T-helper 22 cell (primary cell): ENCODE measurements around the gene DHODH.
"Not testable (repeated sequence)": the region's sequence is repeated elsewhere in the genome, so short reads cannot be mapped to it uniquely, and the experiment has no call there.

ENCODE experiments used
- DNase-seq: peaks from one replicate; pipeline ENCODE4 v3.0.0-alpha.2; 2020; ENCODE audit warnings: low read depth

Gene DHODH

DNA sequence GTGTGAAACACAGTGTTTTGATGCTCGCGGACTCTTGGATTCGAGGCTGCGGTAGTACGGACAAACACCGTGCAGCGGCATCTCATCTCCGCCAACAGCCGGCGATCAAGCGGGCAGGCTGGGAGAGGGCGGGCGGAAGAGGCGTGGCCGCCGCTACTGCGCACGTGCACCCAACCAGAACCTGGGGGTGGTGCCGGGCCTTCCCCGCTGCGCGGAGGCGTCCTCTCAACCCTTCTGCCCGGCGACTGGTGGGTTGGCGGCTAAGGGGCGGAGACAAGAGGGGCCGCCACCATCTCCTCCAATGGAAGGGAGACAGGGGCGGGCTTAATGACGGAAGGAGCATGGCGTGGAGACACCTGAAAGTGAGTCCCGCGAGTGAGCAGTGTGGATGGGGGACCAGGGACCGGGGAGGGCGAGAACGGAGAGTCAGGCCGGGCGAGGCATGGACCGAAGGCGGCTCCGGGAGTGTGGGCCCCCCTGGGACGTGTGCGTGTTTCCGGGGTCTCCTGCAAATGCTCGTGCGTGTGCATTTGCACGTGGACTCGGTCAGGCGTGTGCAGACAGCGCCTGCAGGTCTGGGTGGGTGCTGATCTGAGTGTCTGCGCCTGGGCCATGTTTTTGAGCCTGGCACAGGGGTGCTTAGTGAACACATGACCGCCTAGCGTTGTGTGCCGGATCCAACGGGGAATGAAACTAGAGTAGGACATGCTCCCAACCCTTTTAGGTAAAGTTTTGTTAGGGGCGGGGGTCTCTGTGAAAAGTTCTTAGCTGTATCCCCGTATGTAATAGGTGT is at the start of gene DHODH:
DHODH (plus strand) TSS at position 321 of the 793 bp plus-strand sequence; CDS start at position 342, 21 bp downstream.
- DNase-seq, result peak; percentile 95

DNA sequence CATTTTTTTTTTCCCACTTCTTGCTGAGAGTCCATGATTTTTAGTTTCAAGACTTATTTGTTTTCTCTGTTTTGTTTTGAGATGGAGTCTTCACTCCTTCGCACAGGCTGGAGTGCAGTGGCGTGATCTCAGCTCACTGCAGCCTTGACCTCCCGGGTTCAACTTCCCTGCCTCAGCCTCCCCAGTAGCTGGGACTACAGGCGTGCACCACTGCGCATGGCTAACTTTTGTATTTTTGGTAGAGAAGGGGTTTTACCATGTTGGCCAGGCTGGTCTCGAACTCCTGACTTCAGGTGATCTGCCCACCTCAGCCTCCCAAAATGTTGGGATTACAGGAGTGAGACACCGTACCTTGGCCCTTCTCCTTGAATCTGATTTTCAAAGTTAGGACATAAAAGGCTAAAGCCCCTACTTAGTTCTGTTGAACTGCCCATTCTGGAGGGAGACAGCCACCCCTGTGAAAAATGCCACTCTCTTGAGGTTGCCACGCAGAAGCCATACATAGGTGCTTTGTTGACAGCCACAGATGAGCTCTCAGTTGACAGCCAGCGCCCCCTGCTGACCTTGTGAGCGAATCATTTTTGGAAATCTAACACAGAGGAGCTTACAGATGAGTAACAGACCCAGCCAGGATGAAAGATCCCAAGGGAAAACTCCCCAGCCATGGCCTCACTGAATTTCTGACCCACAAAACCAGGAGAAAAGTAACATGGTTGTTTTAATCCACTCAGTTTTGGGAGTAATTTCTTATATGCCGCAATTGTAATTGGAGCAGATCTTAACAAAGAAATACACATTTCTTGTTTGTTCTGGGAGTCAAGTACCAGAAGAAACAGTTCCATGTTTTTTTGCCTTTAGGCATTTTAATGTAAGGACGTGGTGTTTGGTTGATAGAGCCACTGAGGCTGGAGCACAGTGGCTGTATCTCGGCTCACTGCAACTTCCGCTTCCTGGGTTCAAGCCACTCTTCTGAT is 47.2 kb upstream of the DHODH start:
- peak; percentile 34 for DNase-seq

DNA sequence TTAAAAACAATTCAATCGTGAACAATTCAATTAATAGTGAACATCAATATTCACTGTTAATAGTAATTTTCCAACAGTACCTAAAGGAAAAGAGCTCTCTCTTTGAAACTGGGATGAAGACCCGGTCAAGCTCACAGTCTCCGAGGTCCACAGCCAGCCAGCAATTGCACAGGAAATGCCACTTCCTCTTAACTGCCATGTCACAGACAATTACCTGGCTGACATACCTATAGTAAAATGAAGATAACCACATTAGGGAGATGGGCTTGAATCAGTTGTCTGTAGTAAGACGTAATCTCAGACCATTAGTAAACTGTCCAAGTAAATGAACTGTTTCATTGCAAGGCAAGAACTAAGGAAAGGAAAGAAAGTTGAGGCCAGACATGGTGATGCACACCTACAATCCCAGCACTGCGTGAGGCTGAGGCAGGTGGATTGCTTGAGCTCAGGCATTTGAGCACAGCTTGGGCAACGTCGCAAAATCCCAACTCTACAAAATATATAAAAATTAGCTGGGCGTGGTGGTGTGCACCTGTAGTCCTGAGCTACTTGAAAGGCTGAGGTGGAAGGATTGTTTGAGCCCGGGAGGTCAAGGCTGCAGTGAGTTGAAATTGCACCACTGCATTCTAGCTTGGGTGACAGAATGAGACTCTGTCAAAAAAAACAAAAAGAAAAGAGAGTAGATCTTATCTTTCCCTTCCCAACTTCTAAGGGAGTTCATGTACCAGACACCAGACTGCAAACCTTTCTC is 45.2 kb upstream of the DHODH start:
- no peak for DNase-seq

DNA sequence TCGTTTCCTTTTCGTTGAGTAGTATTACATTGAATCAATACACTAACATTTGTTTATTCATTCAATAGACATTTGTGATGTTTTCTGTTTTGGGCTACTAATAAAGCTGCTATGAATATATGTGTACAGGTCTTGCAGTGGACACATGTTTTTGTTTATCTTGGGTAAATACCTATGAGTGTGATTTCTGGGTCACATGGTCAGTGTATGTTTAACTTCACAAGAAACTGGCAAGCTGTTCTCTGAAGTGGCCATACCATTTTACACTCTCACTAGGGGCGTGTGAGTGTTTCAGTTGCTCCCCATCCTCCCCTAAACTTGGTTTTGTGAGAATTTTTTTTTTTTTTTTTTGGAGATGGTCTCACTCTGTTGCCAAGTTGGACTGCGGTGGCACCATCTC is 43.3 kb upstream of the DHODH start:
- DNase-seq, result no peak

DNA sequence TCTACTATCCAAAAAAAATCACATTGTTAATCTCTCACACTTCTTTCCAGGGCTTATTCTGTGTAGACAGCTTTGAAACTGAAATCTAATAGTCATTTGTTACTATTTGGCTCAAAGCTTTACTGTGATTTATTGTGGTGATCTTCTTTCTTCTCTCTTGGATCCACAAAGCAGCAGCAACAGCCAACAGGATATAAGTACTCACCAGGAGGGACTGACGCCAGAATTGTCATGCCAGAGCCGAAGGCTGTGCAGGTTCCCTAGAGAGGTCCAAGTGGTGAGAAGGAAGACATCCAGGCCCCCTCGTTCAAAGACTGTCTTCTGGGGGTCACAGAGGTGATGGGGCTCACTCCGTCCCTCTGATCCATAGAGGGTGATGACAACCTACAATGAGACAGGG is 41.6 kb upstream of the DHODH start:
- no peak for DNase-seq

DNA sequence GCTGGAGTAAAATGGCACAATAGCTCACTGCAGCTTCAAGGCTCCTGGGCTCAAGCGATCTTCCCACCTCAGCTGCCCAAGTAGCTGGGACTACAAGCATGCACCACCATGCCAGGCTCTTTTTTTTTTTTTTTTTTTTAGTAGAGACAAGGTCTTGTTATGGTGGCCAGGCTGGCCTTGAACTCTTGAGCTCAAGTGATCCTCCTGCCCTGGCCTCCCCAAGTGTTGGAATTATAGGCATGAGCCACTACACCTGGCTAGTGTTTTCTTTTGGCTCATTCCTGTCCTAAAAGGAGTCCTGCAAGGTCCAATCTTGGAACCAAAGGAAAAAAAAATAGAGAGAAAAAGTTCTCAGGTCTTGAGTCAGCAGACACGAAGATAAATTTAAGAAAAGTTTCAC is 39.2 kb upstream of the DHODH start:
- no peak for DNase-seq

DNA sequence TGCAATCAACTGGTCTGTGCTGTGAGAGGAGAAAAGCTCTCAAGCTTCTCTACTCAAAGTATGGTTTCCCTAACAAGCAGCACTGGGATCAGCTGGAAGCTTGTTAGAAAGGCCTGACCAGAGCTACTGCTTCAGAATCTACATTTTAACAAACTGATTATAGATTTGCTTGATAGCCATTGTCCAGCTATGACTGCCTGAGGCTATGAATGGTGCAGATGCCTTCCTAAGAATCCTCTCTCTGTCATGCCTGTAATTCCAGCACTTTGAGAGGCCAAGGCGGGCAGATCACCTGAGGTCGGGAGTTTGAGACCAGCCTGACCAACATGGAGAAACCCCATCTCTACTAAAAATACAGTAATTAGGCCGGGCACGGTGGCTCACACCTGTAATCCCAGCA is 37.0 kb upstream of the DHODH start:
- no peak for DNase-seq

DNA sequence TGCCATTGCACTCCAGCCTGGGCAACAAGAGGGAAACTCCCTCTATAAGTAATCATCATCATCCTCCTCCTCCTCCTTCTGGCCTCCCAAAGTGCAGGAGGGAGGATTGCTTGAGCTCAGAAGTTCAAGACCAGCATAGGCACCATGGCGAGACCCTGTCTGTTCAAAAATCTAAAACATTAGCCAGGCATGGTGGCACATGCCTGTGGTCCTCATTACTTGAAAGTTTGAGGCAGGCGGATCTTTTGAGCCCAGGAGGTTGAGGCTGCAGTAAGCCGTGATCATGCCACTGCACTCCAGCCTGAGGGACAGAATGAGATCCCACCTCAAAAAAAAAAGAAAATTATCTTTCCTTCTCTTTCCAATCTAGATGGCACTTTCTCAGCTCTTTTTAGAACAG is 36.2 kb upstream of the DHODH start:
- no peak for DNase-seq

DNA sequence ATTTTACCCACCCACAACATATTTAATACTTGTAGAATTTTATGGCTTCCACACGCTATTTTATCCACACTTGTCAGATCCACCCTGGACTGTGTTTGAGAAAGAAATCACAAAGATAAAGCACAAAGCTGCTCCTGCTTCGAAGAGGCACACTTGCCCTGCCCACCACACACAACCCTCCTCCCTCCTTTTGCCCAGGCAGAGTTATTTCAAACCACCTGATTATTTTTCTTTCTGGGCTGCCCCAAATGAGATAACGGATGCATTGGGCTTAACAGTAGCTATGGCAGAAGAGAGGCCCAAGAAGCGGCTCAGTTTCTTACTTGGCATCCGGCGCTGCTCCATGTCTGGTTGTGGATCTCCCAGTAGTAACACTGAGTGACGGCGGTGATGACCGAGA is 35.5 kb upstream of the DHODH start:
- DNase-seq, result no peak

DNA sequence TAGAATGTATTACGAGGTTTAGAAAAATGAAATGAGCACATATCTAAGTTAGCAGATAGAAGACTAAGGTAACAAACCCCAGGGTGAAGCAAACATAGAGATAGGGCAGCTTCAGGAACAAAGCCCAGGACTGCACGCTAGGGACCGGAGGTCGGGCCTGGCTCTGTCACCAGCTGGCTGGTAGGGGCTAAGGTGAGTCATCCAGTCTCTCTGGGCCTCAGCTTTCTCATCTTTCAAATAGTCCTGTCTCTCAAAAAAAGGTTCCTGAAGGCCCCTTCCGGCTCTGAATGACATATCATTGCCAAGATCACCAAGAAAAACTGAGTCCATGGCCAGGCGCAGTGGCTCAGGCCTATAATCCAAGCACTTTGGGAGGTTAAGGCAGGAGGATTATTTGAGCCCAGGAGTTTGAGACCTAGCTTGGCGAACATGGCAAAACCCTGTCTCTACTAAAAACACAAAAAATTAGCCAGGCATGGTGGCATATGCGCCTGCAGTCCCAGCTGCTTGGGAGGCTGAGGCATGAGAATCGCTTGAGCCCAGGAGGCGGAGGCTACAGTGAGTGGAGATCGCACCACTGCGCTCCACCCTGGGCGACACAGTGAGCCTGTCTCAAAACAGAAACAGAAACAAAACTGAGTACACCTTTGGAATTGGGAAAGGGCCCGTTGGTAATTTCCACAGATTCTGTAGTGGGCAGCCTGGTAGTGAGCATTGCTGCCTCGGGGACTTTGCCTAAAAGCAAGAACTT is 34.3 kb upstream of the DHODH start:
- DNase-seq, result no peak

DNA sequence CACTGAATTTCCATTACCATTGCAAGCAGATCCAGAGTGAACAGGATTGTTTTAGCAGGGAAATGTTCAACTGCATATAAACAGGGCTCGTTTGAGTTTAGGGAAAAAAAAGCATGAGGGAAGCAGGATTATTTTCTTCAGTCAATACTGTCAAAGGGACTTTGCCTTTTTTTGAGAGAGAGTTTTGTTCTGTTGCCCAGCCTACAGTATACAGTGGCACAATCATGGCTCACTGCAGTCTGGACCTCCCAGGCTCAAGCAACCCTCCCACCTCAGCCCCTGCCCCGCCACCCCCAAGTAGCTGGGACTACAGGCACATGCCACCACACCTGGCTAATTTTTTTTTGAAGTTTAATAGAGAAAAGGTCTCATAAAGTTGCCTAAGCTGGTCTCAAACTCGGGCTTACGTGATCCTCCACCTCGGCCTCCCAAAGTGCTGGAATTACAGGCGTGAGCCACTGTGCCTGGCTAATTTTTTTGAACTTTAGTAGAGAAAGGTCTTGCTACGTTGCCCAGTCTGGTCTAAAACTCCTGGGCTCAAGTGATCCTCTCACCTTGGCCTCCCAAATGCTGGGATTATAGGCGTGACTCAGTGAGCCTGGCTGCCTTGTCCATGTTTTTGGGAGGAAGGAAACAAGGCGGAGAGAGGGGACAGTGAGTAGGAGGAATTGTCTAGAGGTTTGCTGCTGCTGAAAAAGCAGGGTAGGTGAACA is 23.1 kb upstream of the DHODH start:
- no peak for DNase-seq

DNA sequence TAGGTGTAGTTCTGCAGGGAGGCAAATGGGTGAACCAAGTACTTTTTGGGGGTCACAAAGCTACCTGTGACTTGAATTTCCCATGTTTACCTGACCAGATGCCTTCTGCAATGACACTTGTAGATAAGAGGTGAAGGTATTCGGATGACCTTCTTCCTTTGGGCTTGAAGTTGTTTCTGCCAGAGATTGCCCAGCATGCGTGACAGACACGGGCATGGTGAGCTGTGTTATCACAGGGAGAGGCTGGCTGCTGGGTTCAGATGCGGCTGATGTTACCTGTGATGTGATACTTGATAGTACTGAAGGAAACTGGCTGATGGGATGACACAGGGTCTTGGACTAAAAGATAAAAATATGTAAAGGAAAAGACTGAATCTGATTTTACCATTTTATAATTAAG is 22.4 kb upstream of the DHODH start:
- DNase-seq, result no peak

DNA sequence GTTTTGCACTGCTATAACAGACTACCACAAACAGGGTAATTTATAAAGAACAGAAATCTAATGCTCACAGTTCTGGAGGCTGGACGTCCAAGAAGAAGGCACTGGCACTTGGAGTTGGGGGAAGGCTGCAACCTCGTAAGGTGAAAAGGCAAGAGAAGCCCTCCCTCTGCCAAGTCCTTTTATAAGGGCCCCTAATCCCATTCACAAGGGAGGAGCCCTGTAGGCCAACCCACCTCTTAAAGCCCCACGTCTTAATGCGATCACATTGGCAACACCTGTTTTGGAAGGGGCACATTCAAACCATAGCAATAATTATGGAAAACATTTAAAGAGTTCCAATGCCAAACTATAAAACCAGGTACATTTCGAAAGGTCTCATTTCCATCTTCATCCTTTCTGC is 13.5 kb upstream of the DHODH start:
- no peak for DNase-seq

DNA sequence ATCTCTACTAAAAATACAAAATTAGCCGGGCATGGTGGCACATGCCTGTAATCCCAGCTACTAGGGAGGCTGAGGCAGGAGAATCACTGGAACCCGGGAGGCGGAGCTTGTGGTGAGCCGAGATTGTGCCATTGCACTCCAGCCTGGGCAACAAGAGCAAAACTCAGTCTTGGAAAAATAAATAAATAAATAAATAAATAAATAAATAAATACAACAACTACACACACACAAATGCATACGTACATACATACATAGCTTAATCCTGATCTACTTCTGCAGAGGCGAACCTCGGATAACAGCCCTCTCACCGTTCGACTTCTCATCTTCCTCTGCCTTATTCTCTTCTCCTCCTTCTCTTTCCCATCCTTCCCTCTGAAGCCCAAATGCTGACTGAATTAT is 11.0 kb upstream of the DHODH start:
- DNase-seq, result not testable (repeated sequence)

DNA sequence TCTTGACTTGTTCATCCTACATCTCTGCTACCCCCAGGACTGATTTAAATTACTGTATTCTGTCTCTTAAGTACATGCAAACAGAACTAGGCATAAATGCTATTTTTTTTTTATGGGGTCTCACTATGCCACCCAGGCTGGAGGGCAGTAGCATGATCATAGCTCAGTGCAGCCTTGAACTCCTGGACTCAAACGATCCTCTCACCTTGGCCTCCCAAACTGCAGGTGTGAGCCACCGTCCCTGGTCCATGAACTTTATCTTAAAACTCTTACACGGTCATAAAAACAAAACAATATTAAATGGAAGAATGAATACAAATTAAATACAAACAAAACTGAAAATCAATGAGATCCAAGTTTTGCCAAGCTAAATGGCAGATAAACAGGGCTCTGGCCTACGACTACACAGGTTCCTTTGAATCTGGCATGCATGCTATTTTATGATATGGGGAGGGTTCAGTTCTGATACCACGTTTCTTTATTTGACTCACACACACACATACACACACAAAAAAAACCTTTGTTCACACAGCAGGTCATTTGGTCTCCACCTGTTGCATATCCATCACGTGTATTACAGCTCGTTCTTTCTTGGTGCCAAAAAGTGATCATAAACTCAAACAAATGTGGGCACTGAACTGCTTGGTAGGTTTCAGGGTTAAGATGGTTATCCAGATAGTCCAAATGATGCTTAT is 7.2 kb upstream of the DHODH start:
- DNase-seq, result no peak

DNA sequence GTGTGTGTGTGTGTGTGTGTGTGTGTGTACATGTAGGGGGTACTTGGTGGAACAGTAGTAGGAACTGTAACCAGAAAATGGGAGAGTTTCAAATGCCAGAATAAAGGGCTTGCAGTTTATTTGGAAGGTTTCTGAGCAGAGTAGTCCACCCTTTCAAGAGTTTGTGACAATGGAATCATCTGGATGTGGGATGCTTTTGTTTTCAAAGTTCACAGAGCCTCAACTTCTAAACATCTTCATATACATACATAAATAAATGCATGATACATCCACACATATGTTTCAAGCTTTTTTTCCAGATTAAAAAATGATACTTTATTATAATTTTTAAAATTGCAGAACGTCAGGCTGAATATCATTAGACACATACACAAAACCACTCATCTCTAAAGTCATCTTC is 5.9 kb upstream of the DHODH start:
- DNase-seq, result no peak

DNA sequence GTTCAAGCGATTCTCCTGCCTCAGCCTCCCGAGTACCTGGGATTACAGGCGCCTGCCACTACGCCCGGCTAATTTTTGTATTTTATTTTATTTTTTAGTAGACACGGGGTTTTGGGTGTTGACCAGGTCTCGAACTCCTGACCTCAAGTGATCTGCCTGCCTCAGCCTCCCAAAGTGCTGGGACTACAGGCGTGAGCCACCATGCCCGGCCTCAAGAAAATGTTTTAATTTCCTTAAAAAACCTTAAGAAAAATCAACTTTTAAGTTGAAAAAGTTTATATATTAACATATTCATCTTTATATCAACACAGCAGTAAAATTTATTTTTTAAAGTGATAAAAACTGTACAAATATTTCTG is 500 bp upstream of the DHODH start:
- DNase-seq, result not testable (repeated sequence)

DNA sequence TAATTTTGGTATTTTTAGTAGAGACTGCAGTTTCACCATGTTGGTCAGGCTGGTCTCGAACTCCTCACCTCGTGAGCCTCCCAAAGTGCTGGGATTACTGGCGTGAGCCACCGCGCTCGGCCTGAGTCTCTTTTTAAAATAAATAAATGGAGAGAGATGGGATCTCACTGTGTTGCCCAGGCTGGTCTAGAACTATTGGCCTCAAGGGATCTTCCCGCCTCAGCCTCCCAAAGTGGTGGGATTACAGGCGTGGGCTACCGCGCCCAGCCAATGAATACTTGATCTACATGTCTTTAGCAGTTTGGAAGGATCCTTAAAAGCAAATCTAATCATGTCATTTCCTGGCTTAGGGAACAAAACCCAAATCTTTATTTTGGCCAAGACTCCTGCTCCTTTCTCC is 1.2 kb downstream of the DHODH start:
- DNase-seq, result no peak

DNA sequence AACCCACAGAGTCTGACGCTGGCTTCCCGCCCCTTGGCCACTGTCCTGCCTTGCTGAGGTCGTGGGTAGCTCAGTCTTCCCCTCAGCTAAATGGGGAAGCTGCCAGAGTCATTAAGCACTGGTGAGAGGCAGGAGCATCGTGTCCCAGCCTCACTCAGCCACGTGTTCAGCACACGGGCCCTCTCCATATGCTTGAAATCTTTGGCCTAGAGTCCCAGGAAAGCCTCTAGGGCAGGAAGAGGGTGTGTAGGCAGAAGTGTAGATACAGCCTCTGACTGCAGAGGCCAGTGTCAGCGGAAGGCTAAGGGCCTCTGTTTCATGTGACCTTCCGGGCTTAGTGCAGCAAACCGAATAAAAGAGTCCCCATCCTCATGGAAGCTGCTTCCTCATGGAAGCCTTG is 4.1 kb downstream of the DHODH start:
- no peak for DNase-seq

DNA sequence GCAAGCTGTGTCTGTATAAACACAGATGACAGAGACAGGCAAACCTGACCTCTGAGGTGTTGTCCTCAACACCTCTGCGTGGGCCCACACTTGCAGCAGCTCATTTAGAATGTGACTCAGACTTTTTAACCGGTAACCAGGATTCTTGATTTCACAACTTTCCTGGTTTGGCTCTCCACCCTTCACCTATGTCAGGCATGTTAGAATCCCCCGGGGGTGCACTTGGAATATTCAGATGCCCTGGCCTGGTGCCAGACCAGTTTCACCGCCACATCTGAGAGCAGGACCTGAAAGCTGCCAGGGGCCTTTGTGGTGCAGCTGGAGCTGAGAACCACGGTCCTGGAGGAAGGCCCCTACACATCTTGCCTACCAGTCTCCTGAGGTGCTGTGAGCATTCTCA is 4.8 kb downstream of the DHODH start:
- DNase-seq, result no peak
